ENCODE data around the gene COMT. TPM values are rescaled to one million over a fixed set of nuclear protein-coding genes. Genes with fewer than 3 reads are reported as not detected.

The COMT gene
- total and polyA plus RNA-seq, 2 of the 4 experiments (the other 2 are of a cell fraction), result 202 to 347 TPM

- in situ Hi-C loops (cut with MboI; ENCODE audit: low sequenced_read_pairs), result no loop called here
- POLR2A ChIA-PET (ENCODE audit: unreplicated experiment), result no interaction called here
- no TSS peak for BruUV-seq (replicated peaks)
Observed at GRCh38 chr22:19978748-19979147, 37.2 kb downstream of the COMT start.

More at GRCh38 chr22:19978748-19979147, 37.2 kb downstream of the COMT start:
- Histone ChIP-seq H3K9me1 (ENCODE audit: insufficient read depth, low read length) (no peaks in the 10 kb centered on the region), H2AK9ac (replicated peaks; ENCODE audit: low read depth, low read length, poor library complexity) (no peak overlapping the region), H2BK15ac (ENCODE audit: low read depth, low read length) (no peak overlapping the region), H4K5ac (ENCODE audit: low read depth, low read length) (no peak overlapping the region), H3K9me3 (ENCODE audit: control insufficient read depth, insufficient read depth, low read length) (no peaks in the 10 kb centered on the region), H2BK5ac (ENCODE audit: low read depth, low read length, poor library complexity, severe bottlenecking) (no peak overlapping the region), H4K8ac (ENCODE audit: low read depth in 2 of 2, low read length in 2 of 2) (no peak overlapping the region), H3K18ac (ENCODE audit: low read depth, low read length) (no peak overlapping the region), H3K9ac (ENCODE audit: low read depth, low read length) (no peak overlapping the region), H3K36me3 (ENCODE audit: control insufficient read depth, insufficient read depth, low read length) (peaks cover 12% of the 10 kb centered on the region), H3K4ac (ENCODE audit: low read depth, low read length) (no peak overlapping the region), H3K14ac (replicated peaks; ENCODE audit: low read depth, low read length) (no peak overlapping the region), H4K91ac (ENCODE audit: insufficient read depth, low read depth, low read length) (no peak overlapping the region), H3K79me1 (ENCODE audit: low read depth in 1 of 2, low read length in 2 of 2) (peaks cover 0 to 11% of the 10 kb centered on the region in 2 experiments; a peak in 3 of 4 replicates), H3K27me3 (ENCODE audit: control insufficient read depth, insufficient read depth, low read length) (no peaks in the 10 kb centered on the region), H3K56ac (ENCODE audit: extremely low read depth, insufficient read depth, low read length) (no peak overlapping the region), H2AFZ (replicated peaks; ENCODE audit: low read length, poor library complexity) (no peak overlapping the region), H3K4me1 (ENCODE audit: control insufficient read depth, insufficient read depth, low read length) (peaks cover 2% of the 10 kb centered on the region), H4K20me1 (ENCODE audit: insufficient read depth, low read length) (no peaks in the 10 kb centered on the region; the same call in 1 of the 2 replicates), H3K27ac (ENCODE audit: insufficient read depth, low read length) (no peak overlapping the region), H2AK5ac (ENCODE audit: low read depth, low read length) (no peak overlapping the region), H2BK120ac (ENCODE audit: low read depth, low read length) (no peak overlapping the region), H3K4me3 (ENCODE audit: insufficient read depth, low read depth, low read length) (no peak overlapping the region), H3K23ac (ENCODE audit: low read depth, low read length) (no peak overlapping the region), H3K4me2 (ENCODE audit: low read depth, low read length) (no peak overlapping the region), H2BK20ac (ENCODE audit: low read depth, low read length) (no peak overlapping the region)
- no peak for TF ChIP-seq RCOR1 (IDR thresholded peaks at IDR 0.05; ENCODE audit: insufficient replicate concordance, low read length)
- TF ChIP-seq USF2 (IDR thresholded peaks at IDR 0.05; ENCODE audit: low read depth, low read length), result no peak
- no peak for TF ChIP-seq CHD1 (IDR thresholded peaks at IDR 0.05; ENCODE audit: low read depth, low read length)
- no peak for TF ChIP-seq MXI1 (IDR thresholded peaks at IDR 0.05; ENCODE audit: borderline replicate concordance, low read depth, low read length)
- no peak for TF ChIP-seq RFX5 (IDR thresholded peaks at IDR 0.05; ENCODE audit: low read depth, low read length)
- no peak for TF ChIP-seq BHLHE40 (IDR thresholded peaks at IDR 0.05; ENCODE audit: low read depth, low read length)
- TF ChIP-seq SMC3 (IDR thresholded peaks at IDR 0.05; ENCODE audit: low read depth, low read length), result no peak
- no peak for TF ChIP-seq MAFK (IDR thresholded peaks at IDR 0.05; ENCODE audit: low read depth, low read length)
- no peak for TF ChIP-seq FOS (IDR thresholded peaks at IDR 0.05; ENCODE audit: low read depth, low read length)
- TF ChIP-seq POLR2A (IDR thresholded peaks at IDR 0.05; ENCODE audit: low read depth, low read length), result no peak
- no peak for TF ChIP-seq MAZ (IDR thresholded peaks at IDR 0.05; ENCODE audit: borderline replicate concordance, low read depth, low read length)
- no peak for TF ChIP-seq CEBPB (IDR thresholded peaks at IDR 0.05; ENCODE audit: low read depth, low read length)
- TF ChIP-seq, protein P1, sequence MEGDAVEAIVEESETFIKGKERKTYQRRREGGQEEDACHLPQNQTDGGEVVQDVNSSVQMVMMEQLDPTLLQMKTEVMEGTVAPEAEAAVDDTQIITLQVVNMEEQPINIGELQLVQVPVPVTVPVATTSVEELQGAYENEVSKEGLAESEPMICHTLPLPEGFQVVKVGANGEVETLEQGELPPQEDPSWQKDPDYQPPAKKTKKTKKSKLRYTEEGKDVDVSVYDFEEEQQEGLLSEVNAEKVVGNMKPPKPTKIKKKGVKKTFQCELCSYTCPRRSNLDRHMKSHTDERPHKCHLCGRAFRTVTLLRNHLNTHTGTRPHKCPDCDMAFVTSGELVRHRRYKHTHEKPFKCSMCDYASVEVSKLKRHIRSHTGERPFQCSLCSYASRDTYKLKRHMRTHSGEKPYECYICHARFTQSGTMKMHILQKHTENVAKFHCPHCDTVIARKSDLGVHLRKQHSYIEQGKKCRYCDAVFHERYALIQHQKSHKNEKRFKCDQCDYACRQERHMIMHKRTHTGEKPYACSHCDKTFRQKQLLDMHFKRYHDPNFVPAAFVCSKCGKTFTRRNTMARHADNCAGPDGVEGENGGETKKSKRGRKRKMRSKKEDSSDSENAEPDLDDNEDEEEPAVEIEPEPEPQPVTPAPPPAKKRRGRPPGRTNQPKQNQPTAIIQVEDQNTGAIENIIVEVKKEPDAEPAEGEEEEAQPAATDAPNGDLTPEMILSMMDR (conservative IDR thresholded peaks at IDR 0.05; ENCODE audit: low read depth, low read length), result no peak
- no peak for TF ChIP-seq ELK1 (IDR thresholded peaks at IDR 0.05; ENCODE audit: borderline replicate concordance, low read depth, low read length)
- DNase-seq, result no peak
- WGBS, 2 experiments (ENCODE audit: extremely low coverage in 2 of 2, insufficient read length in 1 of 2), result 95% methylated on average over 15 of the region's 17 CpGs; no CpG with 5 or more reads in 1 of the 2 experiments
- ATAC-seq (ENCODE audit: low read depth), result no peak
- CTCF ChIA-PET, result no interaction called here
- dilution Hi-C loops (cut with HindIII; ENCODE audit: low sequenced_read_pairs, unreplicated experiment) (no loop called here), intact Hi-C loops (cut with micrococcal nuclease) (no loop called here)
